HG03159 (cell line): ENCODE measurements around the gene TMCC1.
"Not testable (repeated sequence)": the region's sequence is repeated elsewhere in the genome, so short reads cannot be mapped to it uniquely, and the experiment has no call there.

Experiments
- ATAC-seq: cut with Tn5 transposase; IDR thresholded peaks from one replicate; pipeline ENCODE4 v1.9.1; 2021; ENCODE audit warnings: mild to moderate bottlenecking, moderate library complexity; ENCODE audit not compliant: unreplicated experiment

The TMCC1 gene

GRCh38 chr3:129735638-129736037 is 157.9 kb downstream of the TMCC1 start:
- no peak for ATAC-seq

- ATAC-seq = no peak
Measured at GRCh38 chr3:129734449-129734848, 159.1 kb downstream of the TMCC1 start.

GRCh38 chr3:129732200-129732876 is 161.2 kb downstream of the TMCC1 start:
- no peak for ATAC-seq

- no peak for ATAC-seq
Measured at GRCh38 chr3:129727707-129728106, 165.8 kb downstream of the TMCC1 start.

- no peak for ATAC-seq
Measured at GRCh38 chr3:129723558-129724324, 169.8 kb downstream of the TMCC1 start.

- ATAC-seq = no peak
Measured at GRCh38 chr3:129722527-129722926, 171.0 kb downstream of the TMCC1 start.

GRCh38 chr3:129718201-129718600 is 175.3 kb downstream of the TMCC1 start:
- no peak for ATAC-seq

GRCh38 chr3:129715854-129716253 is 177.7 kb downstream of the TMCC1 start:
- ATAC-seq = no peak

- ATAC-seq = no peak
Measured at GRCh38 chr3:129708328-129708861, 185.1 kb downstream of the TMCC1 start.

GRCh38 chr3:129705274-129705673 is 188.2 kb downstream of the TMCC1 start:
- no peak for ATAC-seq

- ATAC-seq = no peak
Measured at GRCh38 chr3:129703913-129704312, 189.6 kb downstream of the TMCC1 start.

- no peak for ATAC-seq
Measured at GRCh38 chr3:129702934-129703712, 190.4 kb downstream of the TMCC1 start.

- ATAC-seq = no peak
Measured at GRCh38 chr3:129701161-129701560, 192.3 kb downstream of the TMCC1 start.

- no peak for ATAC-seq
Measured at GRCh38 chr3:129699612-129700011, 193.9 kb downstream of the TMCC1 start.

- ATAC-seq = no peak
Measured at GRCh38 chr3:129699199-129699598, 194.3 kb downstream of the TMCC1 start.

GRCh38 chr3:129697229-129697969 is 196.1 kb downstream of the TMCC1 start:
- no peak for ATAC-seq

- ATAC-seq = not testable (repeated sequence)
Measured at GRCh38 chr3:129696430-129696829, 197.1 kb downstream of the TMCC1 start.

GRCh38 chr3:129695230-129695629 is 198.3 kb downstream of the TMCC1 start:
- ATAC-seq = no peak

GRCh38 chr3:129694228-129694627 is 199.3 kb downstream of the TMCC1 start:
- ATAC-seq = no peak

GRCh38 chr3:129692743-129693142 is 200.8 kb downstream of the TMCC1 start:
- ATAC-seq = no peak

GRCh38 chr3:129690963-129691362 is 202.5 kb downstream of the TMCC1 start:
- ATAC-seq = no peak
